IMR-90 (cell line): ENCODE data around the gene WDR90. TPM values are rescaled to one million over a fixed set of nuclear protein-coding genes. Genes with fewer than 3 reads are reported as not detected.

Experiments
- ATAC-seq: fragments of 200-7000 bp; cut with Tn5 transposase; 2 replicates; pipeline ENCODE4 v1.9.1; 2020; ENCODE audit warnings: low read depth, mild to moderate bottlenecking, moderate library complexity
- BruUV-seq: library from RNA; stranded (reverse); fragments of 400-500 nt; replicated peaks from 2 replicates; lab custom pipeline; 2021; lab: Mats Ljungman, UMichigan
- CTCF ChIA-PET: fragments of 300-600 bp; formaldehyde crosslinking; extraction: SDS; loops from one replicate; lab custom pipeline; 2021; ENCODE audit warnings: antibody characterized with exemption; lab: Yijun Ruan, JAX
- POLR2A ChIA-PET: fragments of 300-600 bp; sonication (Branson Sonifier 250); formaldehyde crosslinking; loops from one replicate; lab custom pipeline; 2022; ENCODE audit warnings: antibody characterized with exemption; ENCODE audit not compliant: unreplicated experiment; lab: Charles Lee
- DNase-seq: peaks from one replicate; pipeline ENCODE4 v3.0.0; 2013
- H2AFZ ChIP-seq: replicated peaks from 2 replicates; pipeline ENCODE3; 2013; ENCODE audit warnings: low read length, mild to moderate bottlenecking; ENCODE audit not compliant: poor library complexity
- H2AK5ac ChIP-seq: 2 replicates; pipeline ENCODE4 v1.6.1; 2013; ENCODE audit warnings: low read depth, low read length, inconsistent platforms
- H2AK9ac ChIP-seq: replicated peaks from 2 replicates; pipeline ENCODE3; 2013; ENCODE audit warnings: mild to moderate bottlenecking, low read depth, low read length, moderate library complexity; ENCODE audit not compliant: poor library complexity
- H2BK120ac ChIP-seq: 2 replicates; pipeline ENCODE4 v1.6.1; 2013; ENCODE audit warnings: low read depth, low read length, inconsistent platforms
- H2BK15ac ChIP-seq: 3 replicates; pipeline ENCODE4 v1.6.1; 2013; ENCODE audit warnings: low read depth, low read length, inconsistent platforms
- H2BK20ac ChIP-seq: 2 replicates; pipeline ENCODE4 v1.6.1; 2013; ENCODE audit warnings: low read depth, mild to moderate bottlenecking, inconsistent platforms, low read length, moderate library complexity
- H2BK5ac ChIP-seq: 2 replicates; pipeline ENCODE4 v1.6.1; 2013; ENCODE audit warnings: mild to moderate bottlenecking, low read depth, low read length, inconsistent platforms; ENCODE audit not compliant: poor library complexity, severe bottlenecking
- H3K14ac ChIP-seq: replicated peaks from 2 replicates; pipeline ENCODE4 v1.6.1; 2013; ENCODE audit warnings: low read depth, low read length, inconsistent platforms
- H3K18ac ChIP-seq: 2 replicates; pipeline ENCODE4 v1.6.1; 2013; ENCODE audit warnings: low read depth, low read length, control low read depth
- H3K23ac ChIP-seq: 2 replicates; pipeline ENCODE4 v1.6.1; 2013; ENCODE audit warnings: low read depth, low read length, inconsistent platforms
- H3K27ac ChIP-seq: 2 replicates; pipeline ENCODE4 v1.5.1; 2013; ENCODE audit warnings: mild to moderate bottlenecking, control low read depth, low read length; ENCODE audit not compliant: insufficient read depth
- H3K27me3 ChIP-seq: 2 replicates; pipeline ENCODE4 v1.6.1; 2013; ENCODE audit warnings: low read length; ENCODE audit not compliant: control insufficient read depth, insufficient read depth
- H3K36me3 ChIP-seq: 2 replicates; pipeline ENCODE4 v1.6.1; 2013; ENCODE audit warnings: low read length, mixed read lengths; ENCODE audit not compliant: control insufficient read depth, insufficient read depth
- H3K4ac ChIP-seq: 2 replicates; pipeline ENCODE4 v1.6.1; 2013; ENCODE audit warnings: low read depth, low read length, inconsistent platforms
- H3K4me1 ChIP-seq: 2 replicates; pipeline ENCODE4 v1.6.1; 2013; ENCODE audit warnings: low read length, mixed read lengths; ENCODE audit not compliant: control insufficient read depth, insufficient read depth
- H3K4me2 ChIP-seq: 2 replicates; pipeline ENCODE4 v1.6.1; 2013; ENCODE audit warnings: low read depth, mild to moderate bottlenecking, control low read depth, low read length, moderate library complexity
- H3K4me3 ChIP-seq: 2 replicates; pipeline ENCODE4 v1.5.1; 2013; ENCODE audit warnings: low read depth, mild to moderate bottlenecking, control low read depth, low read length, moderate library complexity; ENCODE audit not compliant: insufficient read depth
- H3K56ac ChIP-seq: 2 replicates; pipeline ENCODE4 v1.6.1; 2013; ENCODE audit warnings: low read length, inconsistent platforms; ENCODE audit not compliant: insufficient read depth; ENCODE audit errors: extremely low read depth
- H3K79me1 ChIP-seq, 2 experiments: 2 replicates each; pipeline ENCODE4 v1.6.1; 2013; ENCODE audit warnings: low read length in 2 of 2, inconsistent platforms in 1 of 2, low read depth in 1 of 2
- H3K9ac ChIP-seq: 2 replicates; pipeline ENCODE4 v1.6.1; 2013; ENCODE audit warnings: low read depth, low read length, control low read depth
- H3K9me1 ChIP-seq: 2 replicates; pipeline ENCODE4 v1.6.1; 2013; ENCODE audit warnings: low read length, inconsistent platforms; ENCODE audit not compliant: insufficient read depth
- H3K9me3 ChIP-seq: 2 replicates; pipeline ENCODE4 v1.6.1; 2013; ENCODE audit warnings: low read length; ENCODE audit not compliant: control insufficient read depth, insufficient read depth
- H4K20me1 ChIP-seq: 2 replicates; pipeline ENCODE4 v1.6.1; 2013; ENCODE audit warnings: low read length, inconsistent platforms; ENCODE audit not compliant: insufficient read depth
- H4K5ac ChIP-seq: 2 replicates; pipeline ENCODE4 v1.6.1; 2013; ENCODE audit warnings: mild to moderate bottlenecking, low read depth, low read length, control low read depth
- H4K8ac ChIP-seq, 2 experiments: 2 replicates each; pipeline ENCODE4 v1.6.1; 2013; ENCODE audit warnings: low read depth in 2 of 2, low read length in 2 of 2, control low read depth in 1 of 2, inconsistent platforms in 1 of 2
- H4K91ac ChIP-seq: 2 replicates; pipeline ENCODE4 v1.6.1; 2013; ENCODE audit warnings: low read depth, low read length, inconsistent platforms; ENCODE audit not compliant: insufficient read depth
- BHLHE40 ChIP-seq: fragments of 150-350 bp; IDR thresholded peaks from 2 replicates; pipeline ENCODE4 v1.6.1; 2016; ENCODE audit warnings: mild to moderate bottlenecking, low read depth, low read length
- CEBPB ChIP-seq: IDR thresholded peaks from 2 replicates; pipeline ENCODE4 v1.6.1; 2012; ENCODE audit warnings: low read depth, low read length, improper control_type of control experiment
- CHD1 ChIP-seq: IDR thresholded peaks from 2 replicates; pipeline ENCODE4 v1.6.1; 2012; ENCODE audit warnings: low read depth, low read length, improper control_type of control experiment
- CTCF ChIP-seq: conservative IDR thresholded peaks from 2 replicates; pipeline ENCODE4 v1.5.1; 2012; ENCODE audit warnings: mild to moderate bottlenecking, low read depth, low read length, improper control_type of control experiment
- ELK1 ChIP-seq: fragments of 150-350 bp; IDR thresholded peaks from 2 replicates; pipeline ENCODE4 v1.6.1; 2016; ENCODE audit warnings: low read depth, mild to moderate bottlenecking, low read length, moderate library complexity, borderline replicate concordance
- FOS ChIP-seq: fragments of 150-350 bp; IDR thresholded peaks from 2 replicates; pipeline ENCODE4 v1.6.1; 2016; ENCODE audit warnings: low read depth, low read length
- MAFK ChIP-seq: IDR thresholded peaks from 2 replicates; pipeline ENCODE4 v1.6.1; 2012; ENCODE audit warnings: low read depth, low read length, improper control_type of control experiment
- MAZ ChIP-seq: IDR thresholded peaks from 2 replicates; pipeline ENCODE4 v1.6.1; 2012; ENCODE audit warnings: low read depth, mild to moderate bottlenecking, low read length, improper control_type of control experiment, moderate library complexity, borderline replicate concordance
- MXI1 ChIP-seq: IDR thresholded peaks from 2 replicates; pipeline ENCODE4 v1.6.1; 2012; ENCODE audit warnings: low read depth, mild to moderate bottlenecking, low read length, moderate library complexity, borderline replicate concordance
- NFE2L2 ChIP-seq: fragments of 150-350 bp; IDR thresholded peaks from 2 replicates; pipeline ENCODE4 v1.6.1; 2016; ENCODE audit warnings: low read depth, mild to moderate bottlenecking, low read length
- POLR2A ChIP-seq: IDR thresholded peaks from 2 replicates; pipeline ENCODE4 v1.6.1; 2012; ENCODE audit warnings: mild to moderate bottlenecking, low read depth, low read length
- RAD21 ChIP-seq: IDR thresholded peaks from 2 replicates; pipeline ENCODE4 v1.6.1; 2012; ENCODE audit warnings: low read length, improper control_type of control experiment
- RCOR1 ChIP-seq: IDR thresholded peaks from 2 replicates; pipeline ENCODE4 v1.6.1; 2012; ENCODE audit warnings: mild to moderate bottlenecking, low read length, improper control_type of control experiment; ENCODE audit not compliant: insufficient replicate concordance
- RFX5 ChIP-seq: IDR thresholded peaks from 2 replicates; pipeline ENCODE4 v1.8.0; 2012; ENCODE audit warnings: low read depth, mild to moderate bottlenecking, low read length, moderate library complexity
- SMC3 ChIP-seq: fragments of 150-350 bp; IDR thresholded peaks from 2 replicates; pipeline ENCODE4 v1.6.1; 2016; ENCODE audit warnings: low read depth, mild to moderate bottlenecking, antibody characterized with exemption, low read length, moderate library complexity
- USF2 ChIP-seq: fragments of 150-350 bp; IDR thresholded peaks from 2 replicates; pipeline ENCODE4 v1.6.1; 2017; ENCODE audit warnings: mild to moderate bottlenecking, antibody characterized with exemption, low read length, low read depth
- WGBS, 2 experiments: methylation state at CpG; one replicate each; pipeline versions ENCODE4 v1.1.5 to v1.1.7; 2013; ENCODE audit warnings: missing lambda C conversion rate in 2 of 2; ENCODE audit not compliant: insufficient read length in 1 of 2; ENCODE audit errors: extremely low coverage in 2 of 2; 5-methylcytosine and 5-hydroxymethylcytosine counted together
- dilution Hi-C: fragments of 300-500 bp; cut with HindIII; formaldehyde crosslinking; loops from one replicate; pipeline ENCODE4 v1.14.3; 2018; ENCODE audit warnings: low sequenced_read_pairs; ENCODE audit not compliant: unreplicated experiment
- in situ Hi-C: fragments of 300-500 bp; cut with MboI; formaldehyde crosslinking; loops from 3 replicates; pipeline ENCODE4 v1.14.3; 2019; ENCODE audit warnings: low sequenced_read_pairs, inconsistent platforms, mixed read lengths
- intact Hi-C: fragments of 100-400 bp; cut with micrococcal nuclease; formaldehyde crosslinking; loops from 2 replicates; pipeline ENCODE4 v1.10.0; 2022
- polyA plus RNA-seq, 3 experiments: library from polyadenylated mRNA; depleted of rRNA; stranded (reverse); fragments of >200 nt; gene quantifications; 2 replicates each; pipeline ENCODE4 v1.2.3, GENCODE V29; 2012; ENCODE audit warnings: low replicate concordance in 1 of 3
- total RNA-seq: library from RNA; depleted of rRNA; stranded (reverse); fragments of >200 nt; gene quantifications from 2 replicates; pipeline ENCODE4 v1.2.3, GENCODE V29; 2012

The WDR90 gene
- total and polyA plus RNA-seq, 2 of the 4 experiments (the other 2 are of a cell fraction): 1.4 to 18.7 TPM

GRCh38 chr16:651844-652243 lies 2.7 kb downstream of the WDR90 start:
- Histone ChIP-seq H3K23ac (no peak overlapping the region), H3K56ac (no peak overlapping the region), H4K5ac (no peak overlapping the region), H2AK9ac (no peak overlapping the region), H3K9me3 (no peaks in the 10 kb centered on the region), H4K91ac (no peak overlapping the region), H3K9ac (no peak overlapping the region), H3K4me1 (peaks cover 12% of the 10 kb centered on the region), H2BK20ac (no peak overlapping the region), H4K20me1 (no peaks in the 10 kb centered on the region), H3K9me1 (peaks cover 12% of the 10 kb centered on the region; the same call in 1 of the 2 replicates), H3K4ac (no peak overlapping the region), H2BK120ac (no peak overlapping the region), H3K27me3 (no peaks in the 10 kb centered on the region), H3K4me2 (no peak overlapping the region), H3K4me3 (no peak overlapping the region), H3K27ac (no peak overlapping the region), H2BK5ac (no peak overlapping the region), H3K18ac (no peak overlapping the region), H2BK15ac (no peak overlapping the region), H3K79me1 (peaks cover 10 to 31% of the 10 kb centered on the region in 2 experiments; a peak in 3 of 4 replicates), H3K14ac (no peak overlapping the region), H2AK5ac (no peak overlapping the region), H2AFZ (no peak overlapping the region), H3K36me3 (peaks cover 3% of the 10 kb centered on the region; the same call in 1 of the 2 replicates), H4K8ac (no peak overlapping the region)
- BruUV-seq: no TSS peak
- DNase-seq: no peak
- intact Hi-C loops: no loop called here
- no peak for TF ChIP-seq MAZ
- TF ChIP-seq POLR2A: no peak
- no peak for TF ChIP-seq SMC3
- TF ChIP-seq RAD21: no peak
- TF ChIP-seq NFE2L2: no peak
- no peak for TF ChIP-seq ELK1
- TF ChIP-seq CTCF: no peak
- TF ChIP-seq FOS: no peak
- TF ChIP-seq MAFK: no peak
- no peak for TF ChIP-seq BHLHE40
- no peak for TF ChIP-seq USF2
- TF ChIP-seq RFX5: no peak
- no peak for TF ChIP-seq CHD1
- no peak for TF ChIP-seq CEBPB
- no peak for TF ChIP-seq RCOR1
- TF ChIP-seq MXI1: no peak
- 87% methylated on average over 17 of the region's 22 CpGs; no CpG with 5 or more reads in 1 of the 2 experiments for WGBS, 2 experiments
- in situ Hi-C loops: no loop called here
- dilution Hi-C loops: no loop called here
- no peak for ATAC-seq
- POLR2A ChIA-PET: no interaction called here
- CTCF ChIA-PET: no interaction called here
